Central memory CD4-positive, alpha-beta T cell (primary cell): ENCODE results near the gene HMX3.

Source experiments
- DNase-seq: peaks from one replicate; pipeline ENCODE4 v3.0.0; 2022

HMX3 gene

DNA sequence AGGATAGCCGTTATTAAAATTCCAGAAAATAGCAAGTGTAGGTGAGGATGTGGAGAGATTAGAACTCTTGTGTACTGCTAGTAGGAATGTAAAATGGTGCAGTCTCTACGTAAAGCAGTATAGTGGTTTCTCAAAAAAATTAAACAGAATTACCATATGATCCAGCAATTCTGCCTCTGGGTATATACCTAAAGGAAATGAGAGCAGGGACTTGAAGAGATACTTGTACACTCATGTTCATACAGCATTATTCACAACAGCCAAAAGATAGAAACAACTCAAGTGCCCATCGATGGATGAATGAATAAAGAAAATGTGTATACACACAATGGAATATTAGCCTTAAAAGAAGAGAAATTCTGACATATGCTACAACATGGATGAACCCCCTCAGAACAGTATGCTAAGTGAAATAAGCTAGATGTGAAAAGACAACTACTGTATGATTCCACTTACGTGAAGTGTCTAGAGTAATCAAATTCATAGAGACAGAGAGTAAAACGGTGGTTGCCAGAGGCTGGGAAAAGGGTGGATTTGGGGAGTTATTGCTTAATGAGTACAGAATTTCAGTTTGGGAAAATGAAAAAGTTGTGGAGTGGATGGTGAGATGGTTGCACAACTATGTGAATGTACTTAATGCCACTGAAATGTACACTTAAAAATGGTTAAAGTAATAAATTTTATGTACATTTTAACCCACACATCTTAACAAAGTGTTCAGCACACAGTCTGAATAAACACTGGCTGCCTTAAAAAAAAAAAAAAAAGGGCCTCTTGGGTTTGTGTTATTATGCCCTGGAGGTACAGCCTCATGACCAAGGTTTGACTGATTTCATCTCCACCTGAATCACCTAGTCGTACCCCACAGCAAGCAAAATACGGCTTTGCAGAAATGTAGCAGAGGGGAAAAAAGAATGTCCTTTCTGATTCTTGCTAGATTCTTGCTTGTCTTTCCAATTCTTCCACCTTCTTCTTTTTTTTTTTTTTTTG lies 44.6 kb downstream of the HMX3 start:
- no peak for DNase-seq

DNA sequence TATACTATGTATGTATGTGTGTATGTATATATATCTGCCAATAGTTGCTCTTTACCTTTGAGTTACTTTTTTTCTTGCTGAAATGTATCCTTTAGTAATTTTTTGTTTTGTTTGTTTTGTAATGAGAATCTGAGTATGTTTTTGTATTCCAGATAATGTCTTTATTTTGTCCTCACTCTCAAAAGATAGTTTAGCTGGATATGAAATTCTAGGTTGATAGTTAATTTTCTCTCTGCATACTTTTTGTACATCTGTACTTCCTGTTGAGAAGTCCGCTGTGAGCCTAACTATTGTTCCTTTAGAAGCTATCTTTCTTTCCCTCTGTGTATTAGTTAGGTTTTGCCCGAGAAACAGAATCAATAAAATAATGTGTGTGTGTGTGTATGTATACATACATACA lies 48.0 kb downstream of the HMX3 start:
- DNase-seq: no peak

DNA sequence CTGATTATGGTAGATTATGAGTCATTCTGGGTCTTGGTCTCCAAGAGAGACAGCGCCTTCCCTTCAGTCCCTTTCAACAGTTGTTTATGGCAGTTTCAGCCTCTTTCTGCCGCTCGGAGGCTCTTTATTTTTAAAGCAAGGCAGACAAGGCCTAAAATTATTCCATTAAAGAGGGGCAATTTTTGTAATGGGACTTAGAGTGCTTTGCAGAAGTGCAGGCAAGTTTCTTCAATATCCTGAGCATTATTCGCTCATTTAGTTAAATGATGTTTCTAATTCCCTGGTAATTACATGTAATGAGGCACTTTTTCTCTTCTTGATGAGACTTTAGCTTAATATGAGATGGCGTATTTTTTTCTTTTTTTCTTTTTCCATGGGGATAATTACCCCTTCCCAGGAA lies 52.0 kb downstream of the HMX3 start:
- no peak for DNase-seq
